Measurements from ENCODE around the gene TMEM63A. TPM values are rescaled to one million over a fixed set of nuclear protein-coding genes. Genes with fewer than 3 reads are reported as not detected.
"Not testable (repeated sequence)": the region's sequence is repeated elsewhere in the genome, so short reads cannot be mapped to it uniquely, and the experiment has no call there.

Gene TMEM63A
- total and polyA plus RNA-seq, 2 of the 13 experiments (the other 11 are each of a cell fraction or from before 2014, with no cell fraction given), result 23.9 to 53.3 TPM

DNA sequence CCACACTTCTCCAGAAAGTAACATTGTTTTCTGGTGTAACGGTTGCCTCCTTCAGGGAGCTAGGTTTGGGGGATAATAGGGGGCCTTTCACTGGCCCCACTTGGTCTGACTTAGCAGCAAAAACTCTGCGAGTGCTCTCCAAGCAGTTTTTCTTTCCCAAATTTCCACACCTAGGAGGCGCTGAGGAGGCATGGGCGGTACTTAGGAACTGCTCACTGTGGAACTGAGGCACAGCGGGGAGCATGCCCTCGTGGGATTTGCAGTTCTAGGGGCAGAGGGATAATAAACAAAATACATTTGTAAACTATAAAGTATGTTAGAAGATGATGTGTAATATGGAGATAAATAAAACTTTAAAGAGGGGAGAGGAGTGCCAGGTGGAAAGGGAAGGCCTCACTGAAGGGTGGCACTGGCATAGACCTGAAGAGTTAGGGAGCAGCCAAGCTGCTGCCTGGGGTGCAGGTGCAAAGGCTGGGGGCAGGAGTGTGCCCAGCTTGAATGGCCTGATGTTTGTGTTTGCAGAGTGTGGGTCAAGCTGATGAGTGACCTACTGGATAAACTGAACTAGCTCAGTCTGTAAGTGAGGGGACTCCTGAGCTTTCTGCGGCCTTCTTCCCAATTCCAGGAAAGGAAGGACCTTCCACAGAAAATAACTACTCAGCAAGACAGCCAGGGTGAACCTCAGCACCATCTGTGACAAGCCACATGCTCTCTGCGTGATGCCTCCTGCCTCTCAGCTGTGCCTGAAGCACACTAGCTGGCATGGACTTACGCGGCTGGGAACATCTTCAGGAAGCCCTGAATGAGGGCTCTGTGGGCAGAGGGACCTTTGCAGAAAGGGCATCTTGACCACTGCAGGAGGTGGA is 70.3 kb downstream of the TMEM63A start (continued):
- no peak for TF ChIP-seq ZNF614 (CRISPR knock-in tag; IDR thresholded peaks at IDR 0.05; ENCODE audit: borderline replicate concordance)
- no peak for TF ChIP-seq ZNF501 (CRISPR knock-in tag; IDR thresholded peaks at IDR 0.05)

DNA sequence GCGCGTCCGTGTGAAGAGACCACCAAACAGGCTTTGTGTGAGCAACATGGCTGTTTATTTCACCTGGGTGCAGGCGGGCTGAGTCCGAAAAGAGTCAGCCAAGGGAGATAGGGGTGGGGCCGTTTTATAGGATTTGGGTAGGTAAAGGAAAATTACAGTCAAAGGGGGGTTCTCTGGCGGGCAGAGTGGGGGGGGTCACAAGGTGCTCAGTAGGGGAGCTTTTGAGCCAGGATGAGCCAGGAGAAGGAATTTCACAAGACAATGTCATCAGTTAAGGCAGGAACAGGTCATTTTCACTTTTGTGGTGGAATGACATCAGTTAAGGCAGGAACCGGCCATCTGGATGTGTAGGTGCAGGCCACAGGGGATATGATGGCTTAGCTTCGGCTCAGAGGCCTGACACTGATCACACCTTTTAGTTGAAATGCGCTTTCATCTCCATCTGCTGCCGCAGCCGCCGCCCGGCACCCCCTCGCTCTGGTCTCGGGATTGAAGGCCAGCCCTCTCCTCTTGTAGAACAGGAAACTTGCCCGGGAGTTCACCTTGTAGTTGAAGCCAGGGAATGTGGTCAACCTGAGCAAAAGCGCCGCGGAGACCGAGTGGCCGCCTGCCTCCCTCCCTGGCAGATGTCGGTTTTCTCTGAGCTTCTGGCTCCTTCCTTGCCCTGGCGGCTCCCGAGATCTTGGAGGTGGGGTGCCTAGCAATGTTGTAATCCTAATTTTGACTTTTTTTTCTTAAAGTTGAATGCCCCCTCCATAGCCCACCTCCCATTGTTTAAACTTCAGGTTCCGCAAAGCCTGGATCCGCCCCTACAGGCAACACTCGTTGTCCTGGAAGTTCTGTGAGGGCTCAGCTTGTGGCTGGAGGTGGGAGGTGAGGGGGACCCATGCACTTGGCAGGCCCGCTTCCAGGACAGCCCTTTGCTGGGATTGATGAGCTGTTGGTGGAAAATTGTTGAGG is 71.3 kb downstream of the TMEM63A start:
- H4K20me1 ChIP-seq (ENCODE audit: insufficient read depth, low read length); H3K27me3 ChIP-seq (ENCODE audit: control insufficient read depth in 1 of 2, insufficient read depth in 2 of 2, low read length in 2 of 2); H2AFZ ChIP-seq (ENCODE audit: low read length); BruUV-seq (replicated peaks); intact Hi-C loops (cut with micrococcal nuclease; ENCODE audit: unreplicated experiment); FAIRE-seq; H3K36me3 ChIP-seq (replicated peaks in 1 of 2; ENCODE audit: control insufficient read depth in 1 of 2, insufficient read depth in 2 of 2, low read length in 2 of 2); H3K9me3 ChIP-seq (ENCODE audit: low read length); in situ Hi-C loops (cut with HindIII; ENCODE audit: extremely low pct_ligation_motif_present, low pct_unique_long_range_greater_than_20kb): not testable (repeated sequence)
- H3K9ac ChIP-seq (ENCODE audit: insufficient read depth, low read depth, low read length), result peak overlapping the region; percentile 79
- peak overlapping the region; percentile 69 for H3K27ac ChIP-seq (ENCODE audit: extremely low read length, insufficient read depth, low read length)
- CTCF ChIA-PET (ENCODE audit: low intra/inter-chr PET ratio, low total read pairs), result interaction anchor here (1.3 to 1.7 kb wide), 2 partner anchors 33 to 336 kb away, joined by 3 read pairs; partner anchors contain the start of gene SRP9
- DNase-seq (ENCODE audit: low spot score), result peak; percentile 15
- WGBS (ENCODE audit: low lambda C conversion rate), result under 1% methylated on average over 17 of the region's 29 CpGs
- H3K79me2 ChIP-seq (ENCODE audit: insufficient read depth, low read length), result peaks cover 30% of the 10 kb centered on the region
- 0 out of 3 replicates have a peak, but pooled peaks have one; percentile 1 for ATAC-seq
- H3K4me3 ChIP-seq (replicated peaks in 1 of 3; ENCODE audit: insufficient read depth in 1 of 3, low read depth in 2 of 3, low read length in 3 of 3), result peak overlapping the region; percentile 68 to 87 (median 80)
- POLR2A ChIA-PET, result interaction anchor here (1.0 to 6.3 kb wide), 9 partner anchors 10 to 188 kb away, joined by 3 to 87 read pairs (median 5); partner anchors contain the start of genes SDE2, SRP9 and TMEM63A
- peak overlapping the region; percentile 93 for H3K4me2 ChIP-seq (ENCODE audit: low read depth, low read length)
- peaks cover 58% of the 10 kb centered on the region for H3K4me1 ChIP-seq (ENCODE audit: insufficient read depth, low read length)
- TF ChIP-seq ZFX (CRISPR knock-in tag; IDR thresholded peaks at IDR 0.05; ENCODE audit: low read depth) (peak; percentile 44; the same call in 1 of the 2 replicates), ZMYM3 (CRISPR knock-in tag; IDR thresholded peaks at IDR 0.05) (peak; percentile 16; the same call in 1 of the 2 replicates), MYC (CRISPR knock-in tag; IDR thresholded peaks at IDR 0.05; ENCODE audit: borderline replicate concordance) (0 out of 2 replicates have a peak, but pooled peaks have one; percentile 15), TBX2 (CRISPR knock-in tag; IDR thresholded peaks at IDR 0.05; ENCODE audit: borderline replicate concordance) (0 out of 2 replicates have a peak, but pooled peaks have one; percentile 16), PHF8 (CRISPR knock-in tag; IDR thresholded peaks at IDR 0.05) (0 out of 2 replicates have a peak, but pooled peaks have one; percentile 30)
- TF ChIP-seq, protein P1, sequence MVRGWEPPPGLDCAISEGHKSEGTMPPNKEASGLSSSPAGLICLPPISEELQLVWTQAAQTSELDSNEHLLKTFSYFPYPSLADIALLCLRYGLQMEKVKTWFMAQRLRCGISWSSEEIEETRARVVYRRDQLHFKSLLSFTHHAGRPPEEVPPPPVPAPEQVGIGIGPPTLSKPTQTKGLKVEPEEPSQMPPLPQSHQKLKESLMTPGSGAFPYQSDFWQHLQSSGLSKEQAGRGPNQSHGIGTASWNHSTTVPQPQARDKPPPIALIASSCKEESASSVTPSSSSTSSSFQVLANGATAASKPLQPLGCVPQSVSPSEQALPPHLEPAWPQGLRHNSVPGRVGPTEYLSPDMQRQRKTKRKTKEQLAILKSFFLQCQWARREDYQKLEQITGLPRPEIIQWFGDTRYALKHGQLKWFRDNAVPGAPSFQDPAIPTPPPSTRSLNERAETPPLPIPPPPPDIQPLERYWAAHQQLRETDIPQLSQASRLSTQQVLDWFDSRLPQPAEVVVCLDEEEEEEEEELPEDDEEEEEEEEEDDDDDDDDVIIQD (CRISPR knock-in tag; IDR thresholded peaks at IDR 0.05; ENCODE audit: low read depth), result 0 out of 2 replicates have a peak, but pooled peaks have one; percentile 8
- TF ChIP-seq, protein P2, sequence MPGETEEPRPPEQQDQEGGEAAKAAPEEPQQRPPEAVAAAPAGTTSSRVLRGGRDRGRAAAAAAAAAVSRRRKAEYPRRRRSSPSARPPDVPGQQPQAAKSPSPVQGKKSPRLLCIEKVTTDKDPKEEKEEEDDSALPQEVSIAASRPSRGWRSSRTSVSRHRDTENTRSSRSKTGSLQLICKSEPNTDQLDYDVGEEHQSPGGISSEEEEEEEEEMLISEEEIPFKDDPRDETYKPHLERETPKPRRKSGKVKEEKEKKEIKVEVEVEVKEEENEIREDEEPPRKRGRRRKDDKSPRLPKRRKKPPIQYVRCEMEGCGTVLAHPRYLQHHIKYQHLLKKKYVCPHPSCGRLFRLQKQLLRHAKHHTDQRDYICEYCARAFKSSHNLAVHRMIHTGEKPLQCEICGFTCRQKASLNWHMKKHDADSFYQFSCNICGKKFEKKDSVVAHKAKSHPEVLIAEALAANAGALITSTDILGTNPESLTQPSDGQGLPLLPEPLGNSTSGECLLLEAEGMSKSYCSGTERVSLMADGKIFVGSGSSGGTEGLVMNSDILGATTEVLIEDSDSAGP (CRISPR knock-in tag; IDR thresholded peaks at IDR 0.05; ENCODE audit: borderline replicate concordance), result peak; percentile 48; the same call in 1 of the 2 replicates
- TF ChIP-seq, protein P3, sequence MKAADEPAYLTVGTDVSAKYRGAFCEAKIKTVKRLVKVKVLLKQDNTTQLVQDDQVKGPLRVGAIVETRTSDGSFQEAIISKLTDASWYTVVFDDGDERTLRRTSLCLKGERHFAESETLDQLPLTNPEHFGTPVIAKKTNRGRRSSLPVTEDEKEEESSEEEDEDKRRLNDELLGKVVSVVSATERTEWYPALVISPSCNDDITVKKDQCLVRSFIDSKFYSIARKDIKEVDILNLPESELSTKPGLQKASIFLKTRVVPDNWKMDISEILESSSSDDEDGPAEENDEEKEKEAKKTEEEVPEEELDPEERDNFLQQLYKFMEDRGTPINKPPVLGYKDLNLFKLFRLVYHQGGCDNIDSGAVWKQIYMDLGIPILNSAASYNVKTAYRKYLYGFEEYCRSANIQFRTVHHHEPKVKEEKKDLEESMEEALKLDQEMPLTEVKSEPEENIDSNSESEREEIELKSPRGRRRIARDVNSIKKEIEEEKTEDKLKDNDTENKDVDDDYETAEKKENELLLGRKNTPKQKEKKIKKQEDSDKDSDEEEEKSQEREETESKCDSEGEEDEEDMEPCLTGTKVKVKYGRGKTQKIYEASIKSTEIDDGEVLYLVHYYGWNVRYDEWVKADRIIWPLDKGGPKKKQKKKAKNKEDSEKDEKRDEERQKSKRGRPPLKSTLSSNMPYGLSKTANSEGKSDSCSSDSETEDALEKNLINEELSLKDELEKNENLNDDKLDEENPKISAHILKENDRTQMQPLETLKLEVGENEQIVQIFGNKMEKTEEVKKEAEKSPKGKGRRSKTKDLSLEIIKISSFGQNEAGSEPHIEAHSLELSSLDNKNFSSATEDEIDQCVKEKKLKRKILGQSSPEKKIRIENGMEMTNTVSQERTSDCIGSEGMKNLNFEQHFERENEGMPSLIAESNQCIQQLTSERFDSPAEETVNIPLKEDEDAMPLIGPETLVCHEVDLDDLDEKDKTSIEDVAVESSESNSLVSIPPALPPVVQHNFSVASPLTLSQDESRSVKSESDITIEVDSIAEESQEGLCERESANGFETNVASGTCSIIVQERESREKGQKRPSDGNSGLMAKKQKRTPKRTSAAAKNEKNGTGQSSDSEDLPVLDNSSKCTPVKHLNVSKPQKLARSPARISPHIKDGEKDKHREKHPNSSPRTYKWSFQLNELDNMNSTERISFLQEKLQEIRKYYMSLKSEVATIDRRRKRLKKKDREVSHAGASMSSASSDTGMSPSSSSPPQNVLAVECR (CRISPR knock-in tag; IDR thresholded peaks at IDR 0.05; ENCODE audit: borderline replicate concordance), result peak; percentile 8; the same call in 1 of the 2 replicates

Data from HepG2 (cell line).